Smooth muscle cell (in vitro differentiated cells): ENCODE measurements around the gene SH3PXD2A. TPM values are rescaled to one million over a fixed set of nuclear protein-coding genes. Genes with fewer than 3 reads are reported as not detected.

ENCODE experiments used
- DNase-seq: peaks from one replicate; lab custom pipeline; 2025; ENCODE audit not compliant: unreplicated experiment; lab: John Stamatoyannopoulos, UW
- H2AFZ ChIP-seq: fragments of 200-600 bp; sonication (generic); 2 replicates; pipeline ENCODE4 v1.6.0; 2016; ENCODE audit warnings: antibody characterized with exemption, low read depth, mild to moderate bottlenecking
- H3F3A ChIP-seq: fragments of 200-600 bp; sonication (generic); 2 replicates; pipeline ENCODE4 v1.6.0; 2017; ENCODE audit warnings: antibody characterized with exemption, low read depth
- H3K27ac ChIP-seq: fragments of 200-600 bp; sonication (generic); 2 replicates; pipeline ENCODE4 v1.5.1; 2016; ENCODE audit warnings: low read depth, mild to moderate bottlenecking
- H3K27me3 ChIP-seq: fragments of 200-600 bp; sonication (generic); 2 replicates; pipeline ENCODE4 v1.6.1; 2016; ENCODE audit warnings: low read depth, mild to moderate bottlenecking
- H3K36me3 ChIP-seq: fragments of 200-600 bp; sonication (generic); 2 replicates; pipeline ENCODE4 v1.5.1; 2016; ENCODE audit warnings: low read depth
- H3K4me1 ChIP-seq: fragments of 200-600 bp; sonication (generic); 2 replicates; pipeline ENCODE4 v1.5.1; 2016; ENCODE audit warnings: low read depth
- H3K4me2 ChIP-seq: fragments of 200-600 bp; sonication (generic); 2 replicates; pipeline ENCODE4 v1.6.0; 2016; ENCODE audit warnings: mild to moderate bottlenecking
- H3K4me3 ChIP-seq: fragments of 200-600 bp; sonication (generic); 2 replicates; pipeline ENCODE4 v1.5.1; 2016; ENCODE audit warnings: mild to moderate bottlenecking
- H3K79me2 ChIP-seq: fragments of 200-600 bp; sonication (generic); 2 replicates; pipeline ENCODE4 v1.6.0; 2016; ENCODE audit warnings: low read depth, mild to moderate bottlenecking
- H3K9ac ChIP-seq: fragments of 200-600 bp; sonication (generic); 2 replicates; pipeline ENCODE4 v1.6.0; 2016; ENCODE audit warnings: low read depth
- H3K9me3 ChIP-seq: fragments of 200-600 bp; sonication (generic); replicated peaks from 2 replicates; pipeline ENCODE4 v1.5.1; 2016; ENCODE audit warnings: low read depth
- H4K20me1 ChIP-seq: fragments of 200-600 bp; sonication (generic); 2 replicates; pipeline ENCODE4 v1.6.0; 2016; ENCODE audit warnings: low read depth
- WGBS: methylation state at CpG from one replicate; pipeline ENCODE4 v1.1.7; 2016; ENCODE audit warnings: low lambda C conversion rate; 5-methylcytosine and 5-hydroxymethylcytosine counted together
- polyA plus RNA-seq: library from polyadenylated mRNA; unstranded; fragments of >200 nt; fragmentation: Nextera tagmentation; extraction: Ambion mirVana; gene quantifications from 2 replicates; pipeline ENCODE4 v1.2.1, GENCODE V29; 2016
- total RNA-seq: library from RNA; depleted of rRNA; stranded (reverse); fragments of >200 nt; gene quantifications from 2 replicates; pipeline ENCODE4 v1.2.3, GENCODE V29; 2014
- TF ChIP-seq, protein P1 (sequence below): fragments of 200-600 bp; sonication (generic); IDR thresholded peaks from 2 replicates; pipeline ENCODE4 v1.5.1; 2017; ENCODE audit warnings: borderline replicate concordance, mild to moderate bottlenecking, antibody characterized with exemption; ENCODE audit not compliant: insufficient read depth, poor library complexity, severe bottlenecking

Gene SH3PXD2A
- total and polyA plus RNA-seq, 2 experiments from 2014 or later = 30.1 to 37.9 TPM

DNA sequence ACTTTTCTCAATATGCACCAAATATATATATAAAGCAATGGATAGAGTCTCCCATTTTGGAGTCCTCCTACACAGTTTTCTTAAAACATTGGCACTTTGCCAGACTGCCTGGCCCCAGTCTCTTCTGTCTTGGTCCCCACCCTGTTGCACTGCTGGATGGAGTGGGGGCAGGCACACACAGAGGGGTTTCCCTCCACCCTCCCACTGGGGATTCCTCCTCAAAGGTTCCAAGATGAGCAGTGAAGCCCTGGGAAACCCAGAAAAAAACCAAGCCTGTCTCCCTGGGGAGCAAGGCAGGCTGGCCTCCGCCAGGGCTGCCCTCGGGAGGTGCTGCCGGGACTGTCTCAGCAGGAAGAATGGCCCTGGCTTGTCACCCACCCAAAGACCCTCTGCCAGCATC lies 68.0 kb downstream of the SH3PXD2A start:
- H3K79me2 ChIP-seq = peaks cover 16% of the 10 kb centered on the region
- H3K4me1 ChIP-seq = peaks cover 8% of the 10 kb centered on the region
- H3K9me3 ChIP-seq = no peaks in the 10 kb centered on the region
- no peaks in the 10 kb centered on the region for H3K27me3 ChIP-seq
- no peak overlapping the region for H3K4me2 ChIP-seq
- TF ChIP-seq, protein P1, sequence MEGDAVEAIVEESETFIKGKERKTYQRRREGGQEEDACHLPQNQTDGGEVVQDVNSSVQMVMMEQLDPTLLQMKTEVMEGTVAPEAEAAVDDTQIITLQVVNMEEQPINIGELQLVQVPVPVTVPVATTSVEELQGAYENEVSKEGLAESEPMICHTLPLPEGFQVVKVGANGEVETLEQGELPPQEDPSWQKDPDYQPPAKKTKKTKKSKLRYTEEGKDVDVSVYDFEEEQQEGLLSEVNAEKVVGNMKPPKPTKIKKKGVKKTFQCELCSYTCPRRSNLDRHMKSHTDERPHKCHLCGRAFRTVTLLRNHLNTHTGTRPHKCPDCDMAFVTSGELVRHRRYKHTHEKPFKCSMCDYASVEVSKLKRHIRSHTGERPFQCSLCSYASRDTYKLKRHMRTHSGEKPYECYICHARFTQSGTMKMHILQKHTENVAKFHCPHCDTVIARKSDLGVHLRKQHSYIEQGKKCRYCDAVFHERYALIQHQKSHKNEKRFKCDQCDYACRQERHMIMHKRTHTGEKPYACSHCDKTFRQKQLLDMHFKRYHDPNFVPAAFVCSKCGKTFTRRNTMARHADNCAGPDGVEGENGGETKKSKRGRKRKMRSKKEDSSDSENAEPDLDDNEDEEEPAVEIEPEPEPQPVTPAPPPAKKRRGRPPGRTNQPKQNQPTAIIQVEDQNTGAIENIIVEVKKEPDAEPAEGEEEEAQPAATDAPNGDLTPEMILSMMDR = no peak
- no peak overlapping the region for H3K4me3 ChIP-seq
- no peak for DNase-seq
- no peak overlapping the region for H3K27ac ChIP-seq
- H3F3A ChIP-seq = no peaks in the 10 kb centered on the region
- no peak overlapping the region for H2AFZ ChIP-seq
- no peaks in the 10 kb centered on the region for H3K36me3 ChIP-seq
- peaks cover 90% of the 10 kb centered on the region for H4K20me1 ChIP-seq
- 92% methylated on average over 3 of the region's 3 CpGs for WGBS
- no peak overlapping the region for H3K9ac ChIP-seq

DNA sequence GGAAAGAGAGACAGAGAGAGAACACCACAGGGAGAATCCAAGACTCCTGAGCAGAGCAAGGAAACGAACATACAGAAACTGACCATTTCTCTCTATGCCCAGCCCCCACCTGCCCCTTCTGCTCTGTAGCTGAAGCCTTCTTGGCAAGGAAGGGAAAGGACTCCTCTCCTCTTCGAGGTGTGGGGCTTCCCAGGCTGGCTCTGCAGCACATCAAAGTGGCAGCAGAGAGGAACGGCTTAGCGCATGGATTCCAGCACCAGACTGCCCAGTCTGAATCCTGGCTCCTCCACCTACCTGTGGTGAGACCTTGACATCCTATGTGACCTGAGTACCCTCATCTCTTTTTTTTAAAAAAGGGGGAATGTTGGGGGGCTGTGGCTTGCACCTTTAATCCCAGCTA lies 69.4 kb downstream of the SH3PXD2A start:
- Histone ChIP-seq H3K4me2 (no peak overlapping the region), H2AFZ (no peak overlapping the region), H3K4me3 (no peak overlapping the region), H3K79me2 (peaks cover 13% of the 10 kb centered on the region), H3K4me1 (peaks cover 8% of the 10 kb centered on the region), H3F3A (peaks cover 5% of the 10 kb centered on the region), H3K36me3 (no peaks in the 10 kb centered on the region), H3K9me3 (no peaks in the 10 kb centered on the region), H3K27ac (no peak overlapping the region), H3K27me3 (no peaks in the 10 kb centered on the region), H4K20me1 (peaks cover 87% of the 10 kb centered on the region), H3K9ac (no peak overlapping the region)
- WGBS = 75% methylated on average over 4 of the region's 4 CpGs
- TF ChIP-seq, protein P1 = no peak
- DNase-seq = no peak

DNA sequence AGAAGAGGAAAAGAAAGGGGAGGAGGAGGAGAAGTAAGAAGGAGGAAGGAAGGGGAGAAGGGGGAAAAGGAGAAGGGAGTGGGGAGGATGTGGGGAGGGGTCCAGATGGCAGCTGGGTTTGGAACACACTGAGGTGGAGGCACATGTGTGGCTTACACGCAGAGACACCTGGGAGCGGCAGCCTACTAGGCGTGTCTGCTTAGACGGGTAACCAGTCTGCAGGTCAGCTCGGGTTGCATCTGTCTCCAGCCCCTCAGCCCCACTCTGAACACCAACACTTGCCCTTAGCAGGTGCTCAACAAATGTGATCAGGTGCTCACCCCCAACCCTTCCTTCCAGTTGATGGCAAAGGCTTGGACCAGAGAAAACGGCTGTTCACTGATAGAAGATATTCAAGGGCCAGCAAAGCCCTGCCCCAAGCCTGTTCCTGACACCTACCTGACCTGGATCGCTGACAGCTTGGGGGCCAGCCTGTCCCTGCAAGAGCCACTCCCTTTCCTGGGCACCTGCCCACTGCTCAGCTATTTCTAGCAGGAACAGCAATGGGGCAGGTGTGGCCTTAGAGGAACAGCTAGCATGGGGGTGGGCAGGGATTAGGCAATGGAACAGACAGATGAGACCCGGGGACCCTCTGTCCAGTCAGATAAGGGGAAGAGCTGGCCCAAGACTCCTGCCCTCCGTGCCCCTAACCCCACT lies 70.5 kb downstream of the SH3PXD2A start:
- no peak for DNase-seq
- Histone ChIP-seq H3K4me1 (peaks cover 8% of the 10 kb centered on the region), H3K4me3 (no peak overlapping the region), H3K9ac (no peak overlapping the region), H3K27me3 (no peaks in the 10 kb centered on the region), H4K20me1 (peaks cover 86% of the 10 kb centered on the region), H3K4me2 (no peak overlapping the region), H3F3A (peaks cover 9% of the 10 kb centered on the region), H2AFZ (no peak overlapping the region), H3K27ac (no peak overlapping the region), H3K79me2 (peaks cover 13% of the 10 kb centered on the region), H3K36me3 (no peaks in the 10 kb centered on the region), H3K9me3 (no peaks in the 10 kb centered on the region)
- WGBS = 87% methylated on average over 9 of the region's 9 CpGs
- TF ChIP-seq, protein P1 = no peak

DNA sequence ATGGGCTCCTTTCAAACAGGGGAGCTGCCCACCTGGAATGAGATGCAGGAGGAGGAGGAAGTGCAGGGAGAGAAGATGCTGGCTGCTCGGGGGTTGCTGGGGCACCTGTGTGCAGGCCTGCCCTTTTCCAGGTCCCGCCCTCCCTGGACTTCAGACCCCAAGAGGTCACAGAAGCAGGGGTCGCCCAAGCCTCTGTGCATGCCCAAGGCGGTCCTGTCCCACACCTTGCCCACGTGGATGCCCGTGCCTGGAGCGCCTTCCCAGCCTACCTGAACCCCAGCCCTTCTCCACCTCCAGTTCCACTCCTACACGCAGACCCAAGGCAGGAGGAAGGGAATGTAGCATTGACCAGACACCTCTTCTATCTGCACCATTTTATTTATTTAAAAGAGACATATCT lies 71.3 kb downstream of the SH3PXD2A start:
- Histone ChIP-seq H3K4me1 (peaks cover 8% of the 10 kb centered on the region), H3F3A (peaks cover 9% of the 10 kb centered on the region), H3K27me3 (no peaks in the 10 kb centered on the region), H3K27ac (no peak overlapping the region), H3K9ac (no peak overlapping the region), H3K9me3 (no peaks in the 10 kb centered on the region), H2AFZ (no peak overlapping the region), H3K79me2 (peaks cover 12% of the 10 kb centered on the region), H4K20me1 (peaks cover 86% of the 10 kb centered on the region), H3K36me3 (no peaks in the 10 kb centered on the region), H3K4me3 (no peak overlapping the region), H3K4me2 (no peak overlapping the region)
- TF ChIP-seq, protein P1 = no peak
- no peak for DNase-seq
- 94% methylated on average over 8 of the region's 8 CpGs for WGBS
